Measurements from ENCODE around the gene LMOD1.

Gene LMOD1

GRCh38 chr1:201891451-201892045 is 54.8 kb downstream of the LMOD1 start:
- no peak for DNase-seq (ENCODE audit: low read depth)

- no peak for DNase-seq (ENCODE audit: low read depth)
Measured at GRCh38 chr1:201890806-201891450, 55.4 kb downstream of the LMOD1 start.

- no peak for DNase-seq (ENCODE audit: low read depth)
Measured at GRCh38 chr1:201890223-201890622, 56.1 kb downstream of the LMOD1 start.

- no peak for DNase-seq (ENCODE audit: low read depth)
Measured at GRCh38 chr1:201889090-201889968, 57.0 kb downstream of the LMOD1 start.

GRCh38 chr1:201888282-201889089 is 57.9 kb downstream of the LMOD1 start, which contains the start of gene SHISA4:
Gene SHISA4, plus strand, starts transcription at chr1:201888898. Its CDS starts 97 bp downstream, at chr1:201888995.
- no peak for DNase-seq (ENCODE audit: low read depth)

GRCh38 chr1:201887116-201887866 is 59.1 kb downstream of the LMOD1 start:
- DNase-seq (ENCODE audit: low read depth), result no peak

- no peak for DNase-seq (ENCODE audit: low read depth)
Measured at GRCh38 chr1:201886103-201886885, 60.1 kb downstream of the LMOD1 start.

GRCh38 chr1:201885531-201886075 is 60.7 kb downstream of the LMOD1 start:
- no peak for DNase-seq (ENCODE audit: low read depth)

- no peak for DNase-seq (ENCODE audit: low read depth)
Measured at GRCh38 chr1:201884425-201884824, 61.9 kb downstream of the LMOD1 start.

- no peak for DNase-seq (ENCODE audit: low read depth)
Measured at GRCh38 chr1:201883786-201884185, 62.6 kb downstream of the LMOD1 start.

GRCh38 chr1:201883266-201883665 is 63.1 kb downstream of the LMOD1 start:
- no peak for DNase-seq (ENCODE audit: low read depth)

GRCh38 chr1:201882665-201883132 is 63.6 kb downstream of the LMOD1 start:
- no peak for DNase-seq (ENCODE audit: low read depth)

GRCh38 chr1:201881617-201882016 is 64.7 kb downstream of the LMOD1 start:
- DNase-seq (ENCODE audit: low read depth), result no peak

- DNase-seq (ENCODE audit: low read depth), result no peak
Measured at GRCh38 chr1:201880928-201881571, 65.3 kb downstream of the LMOD1 start.

GRCh38 chr1:201877877-201878401 is 68.4 kb downstream of the LMOD1 start:
- DNase-seq (ENCODE audit: low read depth), result no peak

GRCh38 chr1:201876148-201876818 is 70.1 kb downstream of the LMOD1 start:
- no peak for DNase-seq (ENCODE audit: low read depth)

GRCh38 chr1:201874672-201875071 is 71.7 kb downstream of the LMOD1 start:
- DNase-seq (ENCODE audit: low read depth), result no peak

- no peak for DNase-seq (ENCODE audit: low read depth)
Measured at GRCh38 chr1:201870397-201870796, 76.0 kb downstream of the LMOD1 start.

- no peak for DNase-seq (ENCODE audit: low read depth)
Measured at GRCh38 chr1:201861448-201861847, 84.9 kb downstream of the LMOD1 start.

Measured in stimulated activated CD8-positive, alpha-beta memory T cell treated with anti-CD3 and anti-CD28 coated beads, Interleukin-4, amount 100 ng/mL, for 24 hours (primary cell).